GM18502 (cell line): ENCODE results near the gene MDGA2.
"Not testable (repeated sequence)": the region's sequence is repeated elsewhere in the genome, so short reads cannot be mapped to it uniquely, and the experiment has no call there.

Experiments
- ATAC-seq: cut with Tn5 transposase; IDR thresholded peaks from one replicate; pipeline ENCODE4 v1.9.1; 2021; ENCODE audit warnings: mild to moderate bottlenecking; ENCODE audit not compliant: unreplicated experiment, poor library complexity

The MDGA2 gene

GRCh38 chr14:47262801-47263200, 412.6 kb downstream of the MDGA2 start:
- no peak for ATAC-seq

- ATAC-seq: no peak
Measured at GRCh38 chr14:47261350-47261749, 414.1 kb downstream of the MDGA2 start.

GRCh38 chr14:47259796-47260195, 415.6 kb downstream of the MDGA2 start:
- ATAC-seq: no peak

- ATAC-seq: no peak
Measured at GRCh38 chr14:47257013-47257412, 418.4 kb downstream of the MDGA2 start.

- no peak for ATAC-seq
Measured at GRCh38 chr14:47252802-47253201, 422.6 kb downstream of the MDGA2 start.

GRCh38 chr14:47246367-47246766, 429.0 kb downstream of the MDGA2 start:
- no peak for ATAC-seq

- ATAC-seq: not testable (repeated sequence)
Measured at GRCh38 chr14:47242579-47242978, 432.8 kb downstream of the MDGA2 start.

- no peak for ATAC-seq
Measured at GRCh38 chr14:47240748-47241437, 434.5 kb downstream of the MDGA2 start.

- ATAC-seq: no peak
Measured at GRCh38 chr14:47235619-47236018, 439.8 kb downstream of the MDGA2 start.

GRCh38 chr14:47226877-47227520, 448.4 kb downstream of the MDGA2 start:
- no peak for ATAC-seq

- no peak for ATAC-seq
Measured at GRCh38 chr14:47223656-47224055, 451.7 kb downstream of the MDGA2 start.

- no peak for ATAC-seq
Measured at GRCh38 chr14:47220096-47220495, 455.3 kb downstream of the MDGA2 start.

GRCh38 chr14:47211263-47211662, 464.1 kb downstream of the MDGA2 start:
- no peak for ATAC-seq

- ATAC-seq: no peak
Measured at GRCh38 chr14:47210099-47210498, 465.3 kb downstream of the MDGA2 start.

- ATAC-seq: no peak
Measured at GRCh38 chr14:47208434-47208833, 467.0 kb downstream of the MDGA2 start.

GRCh38 chr14:47207617-47208016, 467.8 kb downstream of the MDGA2 start:
- ATAC-seq: no peak

- ATAC-seq: no peak
Measured at GRCh38 chr14:47200740-47201139, 474.7 kb downstream of the MDGA2 start.

GRCh38 chr14:47195582-47195981, 479.8 kb downstream of the MDGA2 start:
- no peak for ATAC-seq

- ATAC-seq: no peak
Measured at GRCh38 chr14:47194055-47194454, 481.4 kb downstream of the MDGA2 start.

GRCh38 chr14:47192203-47192602, 483.2 kb downstream of the MDGA2 start:
- not testable (repeated sequence) for ATAC-seq

- ATAC-seq: no peak
Measured at GRCh38 chr14:47191700-47192099, 483.7 kb downstream of the MDGA2 start.

- ATAC-seq: no peak
Measured at GRCh38 chr14:47189911-47190484, 485.4 kb downstream of the MDGA2 start.
